MCF 10A (cell line): ENCODE measurements around the gene TAP1. TPM values are rescaled to one million over a fixed set of nuclear protein-coding genes. Genes with fewer than 3 reads are reported as not detected.
A peak's percentile ranks its signal among the peaks of the same experiment; 100 is the strongest.

Source experiments
- Bru-seq: library from RNA; stranded (reverse); fragments of 400-500 nt; gene quantifications from one replicate; lab custom pipeline; 2021; lab: Mats Ljungman, UMichigan
- BruChase-seq, 2 experiments: library from RNA; stranded (reverse); fragments of 400-500 nt; gene quantifications; one replicate each; lab custom pipeline; 2021; lab: Mats Ljungman, UMichigan
- BruUV-seq: library from RNA; stranded (reverse); fragments of 400-500 nt; replicated peaks from 2 replicates; lab custom pipeline; 2021; lab: Mats Ljungman, UMichigan
- CTCF ChIA-PET: fragments of 300-600 bp; sonication (Branson Sonifier 250); formaldehyde crosslinking; extraction: SDS; loops from one replicate; lab custom pipeline; 2021; ENCODE audit warnings: antibody characterized with exemption, inconsistent platforms; lab: Yijun Ruan, JAX
- POLR2A ChIA-PET: fragments of 300-600, 350-650 bp; sonication (Branson Sonifier 250); formaldehyde crosslinking; extraction: SDS; loops from one replicate; lab custom pipeline; 2020; ENCODE audit warnings: antibody characterized with exemption, inconsistent platforms; lab: Yijun Ruan, JAX
- DNase-seq: peaks from one replicate; pipeline ENCODE4 v3.0.0-alpha.2; 2018; ENCODE audit not compliant: unreplicated experiment
- H3K27ac Mint-ChIP-seq: one replicate; pipeline ENCODE4 v1.8.0; 2022; ENCODE audit warnings: mild to moderate bottlenecking, low read depth, mixed read lengths; ENCODE audit not compliant: unreplicated experiment
- H3K27me3 Mint-ChIP-seq: one replicate; pipeline ENCODE4 v1.8.0; 2022; ENCODE audit warnings: mixed read lengths; ENCODE audit not compliant: insufficient read depth, unreplicated experiment
- H3K36me3 Mint-ChIP-seq: one replicate; pipeline ENCODE4 v1.8.0; 2022; ENCODE audit warnings: mild to moderate bottlenecking, moderate library complexity, mixed read lengths; ENCODE audit not compliant: insufficient read depth, unreplicated experiment
- H3K4me1 Mint-ChIP-seq: one replicate; pipeline ENCODE4 v1.8.0; 2022; ENCODE audit warnings: mixed read lengths; ENCODE audit not compliant: insufficient read depth, unreplicated experiment
- H3K4me3 Mint-ChIP-seq: one replicate; pipeline ENCODE4 v1.8.0; 2022; ENCODE audit warnings: mild to moderate bottlenecking, moderate library complexity, mixed read lengths; ENCODE audit not compliant: unreplicated experiment
- H3K9me3 Mint-ChIP-seq: one replicate; pipeline ENCODE4 v1.8.0; 2022; ENCODE audit warnings: mixed read lengths; ENCODE audit not compliant: unreplicated experiment
- intact Hi-C: fragments of 100-400 bp; cut with micrococcal nuclease; formaldehyde crosslinking; loops from 2 replicates; pipeline ENCODE4 v1.14.1; 2022
- long read RNA-seq: library from polyadenylated mRNA; stranded (forward); transcript quantifications from one replicate; pipeline ENCODE4 v2.0.0, GENCODE V29; 2022
- total RNA-seq: library from RNA; stranded (reverse); gene quantifications from 2 replicates; pipeline ENCODE4 v1.2.3, GENCODE V29; 2022
- TF ChIP-seq, protein P1 (sequence below): fragments of 200-600 bp; IDR thresholded peaks from one replicate; pipeline ENCODE4 v1.8.0; 2022; ENCODE audit warnings: antibody characterized with exemption, mild to moderate bottlenecking; ENCODE audit not compliant: unreplicated experiment

Gene TAP1, protein sequence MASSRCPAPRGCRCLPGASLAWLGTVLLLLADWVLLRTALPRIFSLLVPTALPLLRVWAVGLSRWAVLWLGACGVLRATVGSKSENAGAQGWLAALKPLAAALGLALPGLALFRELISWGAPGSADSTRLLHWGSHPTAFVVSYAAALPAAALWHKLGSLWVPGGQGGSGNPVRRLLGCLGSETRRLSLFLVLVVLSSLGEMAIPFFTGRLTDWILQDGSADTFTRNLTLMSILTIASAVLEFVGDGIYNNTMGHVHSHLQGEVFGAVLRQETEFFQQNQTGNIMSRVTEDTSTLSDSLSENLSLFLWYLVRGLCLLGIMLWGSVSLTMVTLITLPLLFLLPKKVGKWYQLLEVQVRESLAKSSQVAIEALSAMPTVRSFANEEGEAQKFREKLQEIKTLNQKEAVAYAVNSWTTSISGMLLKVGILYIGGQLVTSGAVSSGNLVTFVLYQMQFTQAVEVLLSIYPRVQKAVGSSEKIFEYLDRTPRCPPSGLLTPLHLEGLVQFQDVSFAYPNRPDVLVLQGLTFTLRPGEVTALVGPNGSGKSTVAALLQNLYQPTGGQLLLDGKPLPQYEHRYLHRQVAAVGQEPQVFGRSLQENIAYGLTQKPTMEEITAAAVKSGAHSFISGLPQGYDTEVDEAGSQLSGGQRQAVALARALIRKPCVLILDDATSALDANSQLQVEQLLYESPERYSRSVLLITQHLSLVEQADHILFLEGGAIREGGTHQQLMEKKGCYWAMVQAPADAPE
- total RNA-seq = 32.3 and 35.2 TPM in 2 replicates
- Bru-seq, nascent RNA = percentile 49 among the genes with signal in this experiment
- percentile 82 among the genes with signal in this experiment for BruChase-seq, experiment 1, labeled RNA remaining after a 6-hour chase
- BruChase-seq, experiment 2, labeled RNA remaining after a 2-hour chase = percentile 64 among the genes with signal in this experiment
- long read RNA-seq, transcript TAP1-201 (11 exons, 2,959 nt) = major isoform, 104 of 116 reads
- long read RNA-seq, partial matches to known transcripts = 2 of 116 reads
- long read RNA-seq, other reads (novel, unspliced or antisense) = 8 of 116 reads

DNA sequence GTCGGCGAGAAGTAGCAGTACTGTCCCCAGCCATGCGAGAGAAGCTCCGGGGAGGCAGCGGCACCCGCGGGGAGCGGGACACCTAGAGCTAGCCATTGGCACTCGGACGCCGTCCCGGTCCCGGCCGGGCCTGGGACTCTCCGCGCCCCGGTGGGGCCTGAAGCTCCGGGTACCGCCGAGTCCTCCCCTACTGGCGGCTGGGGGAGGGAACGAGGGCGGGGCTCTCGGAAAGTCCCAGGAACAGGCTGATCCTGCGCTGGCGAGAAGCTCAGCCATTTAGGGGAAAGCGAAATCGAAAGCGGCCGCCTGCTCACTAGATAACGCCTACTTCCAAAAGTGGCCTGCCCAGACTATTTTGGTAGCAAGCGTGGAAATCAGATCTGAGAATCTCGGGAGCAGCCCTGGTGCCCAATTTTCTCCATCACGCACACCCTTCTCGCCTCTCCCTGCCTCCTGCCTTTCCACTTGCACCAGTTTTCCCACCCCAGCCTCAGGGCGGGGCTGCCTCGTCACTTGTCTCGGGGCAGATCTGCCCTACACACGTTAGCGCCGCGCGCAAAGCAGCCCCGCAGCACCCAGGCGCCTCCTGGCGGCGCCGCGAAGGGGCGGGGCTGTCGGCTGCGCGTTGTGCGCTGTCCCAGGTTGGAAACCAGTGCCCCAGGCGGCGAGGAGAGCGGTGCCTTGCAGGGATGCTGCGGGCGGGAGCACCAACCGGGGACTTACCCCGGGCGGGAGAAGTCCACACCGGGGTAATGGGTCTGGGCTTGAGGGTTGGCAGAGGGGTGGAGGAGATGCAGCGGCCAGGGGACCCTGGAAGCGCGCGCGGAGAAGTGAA is at the start of gene TAP1, which contains the start of gene PSMB9:
TAP1 (minus strand) TSS at position 164 of the 835 bp plus-strand sequence; CDS start at position 96, 68 bp downstream.
PSMB9 (plus strand) TSS at position 652 of the 835 bp plus-strand sequence; CDS start at position 690, 38 bp downstream.
- peak; percentile 94 for DNase-seq
- Mint-ChIP-seq H3K27ac (peak within 1 kb of the TSS; percentile 94), H3K4me1 (peaks cover 21% of the 10 kb centered on the region), H3K4me3 (peak within 1 kb of the TSS; percentile 99), H3K27me3 (no peaks in the 10 kb centered on the region), H3K9me3 (no peaks in the 10 kb centered on the region), H3K36me3 (peaks cover 14% of the 10 kb centered on the region)
- ChIA-PET POLR2A (interaction anchor here (0.6 to 5.6 kb wide), 23 partner anchors 8 to 1307 kb away, joined by 3 to 111 read pairs (median 4); partner anchors contain the start of genes GPANK1, PSMB8, RPS18 and TAP2), CTCF (interaction anchor here (0.6 to 5.7 kb wide), 16 partner anchors 9 to 658 kb away, joined by 3 to 110 read pairs (median 4); partner anchors contain the start of genes PSMB8 and TAP2)
- TF ChIP-seq, protein P1, sequence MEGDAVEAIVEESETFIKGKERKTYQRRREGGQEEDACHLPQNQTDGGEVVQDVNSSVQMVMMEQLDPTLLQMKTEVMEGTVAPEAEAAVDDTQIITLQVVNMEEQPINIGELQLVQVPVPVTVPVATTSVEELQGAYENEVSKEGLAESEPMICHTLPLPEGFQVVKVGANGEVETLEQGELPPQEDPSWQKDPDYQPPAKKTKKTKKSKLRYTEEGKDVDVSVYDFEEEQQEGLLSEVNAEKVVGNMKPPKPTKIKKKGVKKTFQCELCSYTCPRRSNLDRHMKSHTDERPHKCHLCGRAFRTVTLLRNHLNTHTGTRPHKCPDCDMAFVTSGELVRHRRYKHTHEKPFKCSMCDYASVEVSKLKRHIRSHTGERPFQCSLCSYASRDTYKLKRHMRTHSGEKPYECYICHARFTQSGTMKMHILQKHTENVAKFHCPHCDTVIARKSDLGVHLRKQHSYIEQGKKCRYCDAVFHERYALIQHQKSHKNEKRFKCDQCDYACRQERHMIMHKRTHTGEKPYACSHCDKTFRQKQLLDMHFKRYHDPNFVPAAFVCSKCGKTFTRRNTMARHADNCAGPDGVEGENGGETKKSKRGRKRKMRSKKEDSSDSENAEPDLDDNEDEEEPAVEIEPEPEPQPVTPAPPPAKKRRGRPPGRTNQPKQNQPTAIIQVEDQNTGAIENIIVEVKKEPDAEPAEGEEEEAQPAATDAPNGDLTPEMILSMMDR = peak; percentile 51
- intact Hi-C loops = loop anchor here (1.0 kb wide), 3 partner anchors 15 to 27 kb away; partner anchors contain the start of gene TAP2
- BruUV-seq = no TSS peak

DNA sequence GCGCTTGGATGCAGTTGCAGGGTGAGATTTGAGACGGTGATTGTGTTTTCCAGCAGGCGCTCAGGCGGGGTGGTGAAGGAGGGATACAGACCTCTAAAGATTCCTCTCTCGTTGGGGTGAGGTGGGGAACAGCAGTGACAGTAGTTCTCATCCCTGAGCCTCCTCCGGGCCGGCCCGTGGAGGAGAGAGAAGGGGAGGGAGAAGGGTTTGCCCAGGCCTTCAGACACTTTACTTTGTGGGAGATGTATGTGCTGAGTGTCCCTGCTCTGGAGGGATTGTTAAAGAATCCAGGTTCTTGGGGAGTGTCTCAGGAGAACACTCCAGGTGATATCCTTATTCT is 41.5 kb upstream of the TAP1 start:
- Mint-ChIP-seq H3K27me3 (no peaks in the 10 kb centered on the region), H3K36me3 (no peaks in the 10 kb centered on the region), H3K4me1 (peaks cover 10% of the 10 kb centered on the region), H3K9me3 (no peaks in the 10 kb centered on the region), H3K27ac (peak overlapping the region; percentile 80), H3K4me3 (peak overlapping the region; percentile 84)
- CTCF ChIA-PET = interaction anchor here (1.1 to 3.1 kb wide), 7 partner anchors 9 to 90 kb away, joined by 4 to 14 read pairs (median 7); no protein-coding TSS in a partner anchor
- TF ChIP-seq, protein P1 = no peak
- no peak for DNase-seq
- intact Hi-C loops = loop anchor here (2.0 kb wide), 1 partner anchor 90 kb away; no protein-coding TSS in a partner anchor
- POLR2A ChIA-PET = interaction anchor here (0.6 to 5.2 kb wide), 17 partner anchors 9 to 678 kb away, joined by 3 to 81 read pairs (median 4); partner anchors contain the start of genes BRD2, PFDN6, RPS18 and VPS52
- BruUV-seq = no TSS peak

DNA sequence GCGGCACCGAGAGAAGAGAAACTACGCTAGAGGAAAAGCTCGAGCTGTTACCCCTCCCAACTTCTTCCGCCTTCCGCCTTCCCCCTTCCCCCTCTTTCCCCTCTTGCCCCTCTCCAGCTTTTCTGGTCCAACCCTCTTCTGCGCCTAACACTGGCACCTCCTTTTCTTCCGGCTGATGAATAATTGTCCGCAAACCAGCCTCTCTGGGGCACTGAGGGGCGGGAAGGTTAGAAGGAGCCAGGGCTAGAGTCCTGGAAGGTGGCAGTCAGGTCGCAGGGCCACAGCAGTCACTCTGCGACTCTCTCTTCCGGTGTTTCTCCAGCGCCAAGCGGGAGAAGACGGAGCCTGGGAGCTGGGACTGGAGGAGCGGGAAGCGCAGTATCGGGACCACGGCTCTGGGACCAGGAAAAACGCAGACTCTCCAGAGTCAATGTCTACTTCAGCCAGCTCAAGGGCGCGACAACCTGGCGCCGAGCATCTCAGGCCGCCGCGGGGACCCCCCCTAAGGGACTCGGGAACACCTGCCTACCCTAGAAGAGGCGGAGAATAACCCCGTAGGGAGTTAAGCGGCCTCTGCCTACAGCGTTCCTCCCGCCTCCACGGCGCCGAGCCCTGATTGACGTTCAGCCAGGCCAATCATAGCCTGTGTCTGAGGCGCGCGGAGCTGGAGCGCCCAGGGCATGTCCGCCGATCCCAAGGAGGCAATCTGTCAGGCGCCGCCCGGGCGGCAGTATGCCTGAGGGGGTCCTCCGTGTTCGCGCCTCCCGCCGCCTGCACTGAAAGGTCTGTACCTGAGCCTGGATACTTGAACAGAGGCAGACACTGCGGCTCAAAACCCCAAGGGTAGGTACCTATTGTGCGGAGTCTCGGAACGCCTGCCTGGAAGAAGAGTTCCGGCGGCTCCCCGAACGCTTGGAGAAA is 40.8 kb upstream of the TAP1 start:
- ChIA-PET CTCF (interaction anchor here (0.6 to 3.1 kb wide), 13 partner anchors 8 to 517 kb away, joined by 3 to 14 read pairs (median 4); partner anchors contain the start of gene HLA-DMA), POLR2A (interaction anchor here (0.5 to 5.2 kb wide), 23 partner anchors 8 to 474 kb away, joined by 3 to 81 read pairs (median 3); partner anchors contain the start of genes BRD2, PFDN6, RPS18 and TAP2)
- Mint-ChIP-seq H3K4me1 (peaks cover 10% of the 10 kb centered on the region), H3K27me3 (no peaks in the 10 kb centered on the region), H3K4me3 (peak overlapping the region; percentile 84), H3K9me3 (no peaks in the 10 kb centered on the region), H3K36me3 (no peaks in the 10 kb centered on the region), H3K27ac (peak overlapping the region; percentile 80)
- TF ChIP-seq, protein P1 = no peak
- intact Hi-C loops = loop anchor here (2.0 kb wide), 1 partner anchor 90 kb away; no protein-coding TSS in a partner anchor
- DNase-seq = peak; percentile 90
- BruUV-seq = no TSS peak
